GM19351 (cell line): Measurements from ENCODE around the gene NIPA2.

Source experiments
- ATAC-seq: cut with Tn5 transposase; IDR thresholded peaks from one replicate; pipeline ENCODE4 v1.9.1; 2021; ENCODE audit warnings: mild to moderate bottlenecking, moderate library complexity; ENCODE audit not compliant: unreplicated experiment

NIPA2 gene

GRCh38 chr15:22895465-22896190, 57.2 kb downstream of the NIPA2 start:
- ATAC-seq: peak; percentile 88

GRCh38 chr15:22902046-22902445, 63.6 kb downstream of the NIPA2 start:
- no peak for ATAC-seq

GRCh38 chr15:22902578-22902977, 64.1 kb downstream of the NIPA2 start:
- ATAC-seq: no peak

GRCh38 chr15:22902981-22903380, 64.5 kb downstream of the NIPA2 start:
- ATAC-seq: no peak

GRCh38 chr15:22903427-22903826, 65.0 kb downstream of the NIPA2 start:
- no peak for ATAC-seq

- ATAC-seq: no peak
These were observed 65.6 kb downstream of the NIPA2 start for GRCh38 chr15:22903961-22904534.

GRCh38 chr15:22904736-22905135, 66.3 kb downstream of the NIPA2 start:
- no peak for ATAC-seq

GRCh38 chr15:22907161-22907950, 68.9 kb downstream of the NIPA2 start:
- no peak for ATAC-seq

- ATAC-seq: no peak
These were observed 70.4 kb downstream of the NIPA2 start for GRCh38 chr15:22908830-22909229.

GRCh38 chr15:22911306-22911705, 72.8 kb downstream of the NIPA2 start:
- no peak for ATAC-seq

GRCh38 chr15:22912256-22912655, 73.8 kb downstream of the NIPA2 start:
- no peak for ATAC-seq

- ATAC-seq: no peak
These were observed 75.3 kb downstream of the NIPA2 start for GRCh38 chr15:22913646-22914380.

- no peak for ATAC-seq
These were observed 77.5 kb downstream of the NIPA2 start for GRCh38 chr15:22915866-22916515.

GRCh38 chr15:22916606-22917350, 78.3 kb downstream of the NIPA2 start:
- no peak for ATAC-seq

GRCh38 chr15:22917556-22917955, 79.1 kb downstream of the NIPA2 start:
- ATAC-seq: no peak
